ENCODE results near the gene CRYBG1. TPM values are rescaled to one million over a fixed set of nuclear protein-coding genes. Genes with fewer than 3 reads are reported as not detected.

The CRYBG1 gene
- total and polyA plus RNA-seq, 2 of the 13 experiments (the other 11 are each of a cell fraction or from before 2014, with no cell fraction given), result 10.1 to 21.9 TPM

DNA sequence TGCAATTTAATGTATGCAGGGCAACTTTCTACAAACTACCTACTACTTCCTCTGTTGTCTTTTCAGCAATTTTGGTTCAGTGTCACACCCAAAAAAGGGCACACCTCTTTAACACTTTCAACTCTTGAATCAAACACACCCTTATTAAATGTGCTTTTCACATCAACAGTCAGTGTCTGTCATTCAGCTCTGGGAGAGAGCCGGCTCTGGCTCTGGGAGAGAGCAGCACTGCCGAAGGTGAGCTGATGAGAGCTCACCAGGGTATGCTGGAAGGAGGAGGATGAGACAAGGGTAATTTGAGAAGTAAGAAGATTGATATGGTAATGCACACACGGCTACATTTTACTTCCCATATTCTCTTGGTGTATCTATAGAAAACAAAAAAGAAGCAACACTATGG is 134.5 kb downstream of the CRYBG1 start (continued):
- TF ChIP-seq, protein P1, sequence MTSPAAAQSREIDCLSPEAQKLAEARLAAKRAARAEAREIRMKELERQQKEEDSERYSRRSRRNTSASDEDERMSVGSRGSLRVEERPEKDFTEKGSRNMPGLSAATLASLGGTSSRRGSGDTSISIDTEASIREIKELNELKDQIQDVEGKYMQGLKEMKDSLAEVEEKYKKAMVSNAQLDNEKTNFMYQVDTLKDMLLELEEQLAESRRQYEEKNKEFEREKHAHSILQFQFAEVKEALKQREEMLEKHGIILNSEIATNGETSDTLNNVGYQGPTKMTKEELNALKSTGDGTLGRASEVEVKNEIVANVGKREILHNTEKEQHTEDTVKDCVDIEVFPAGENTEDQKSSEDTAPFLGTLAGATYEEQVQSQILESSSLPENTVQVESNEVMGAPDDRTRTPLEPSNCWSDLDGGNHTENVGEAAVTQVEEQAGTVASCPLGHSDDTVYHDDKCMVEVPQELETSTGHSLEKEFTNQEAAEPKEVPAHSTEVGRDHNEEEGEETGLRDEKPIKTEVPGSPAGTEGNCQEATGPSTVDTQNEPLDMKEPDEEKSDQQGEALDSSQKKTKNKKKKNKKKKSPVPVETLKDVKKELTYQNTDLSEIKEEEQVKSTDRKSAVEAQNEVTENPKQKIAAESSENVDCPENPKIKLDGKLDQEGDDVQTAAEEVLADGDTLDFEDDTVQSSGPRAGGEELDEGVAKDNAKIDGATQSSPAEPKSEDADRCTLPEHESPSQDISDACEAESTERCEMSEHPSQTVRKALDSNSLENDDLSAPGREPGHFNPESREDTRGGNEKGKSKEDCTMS (CRISPR knock-in tag; conservative IDR thresholded peaks at IDR 0.05), result no peak
- TF ChIP-seq KDM5B (CRISPR knock-in tag; IDR thresholded peaks at IDR 0.05; ENCODE audit: borderline replicate concordance), result no peak
- TF ChIP-seq, protein P2, sequence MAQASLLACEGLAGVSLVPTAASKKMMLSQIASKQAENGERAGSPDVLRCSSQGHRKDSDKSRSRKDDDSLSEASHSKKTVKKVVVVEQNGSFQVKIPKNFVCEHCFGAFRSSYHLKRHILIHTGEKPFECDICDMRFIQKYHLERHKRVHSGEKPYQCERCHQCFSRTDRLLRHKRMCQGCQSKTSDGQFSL (CRISPR knock-in tag; IDR thresholded peaks at IDR 0.05), result no peak

DNA sequence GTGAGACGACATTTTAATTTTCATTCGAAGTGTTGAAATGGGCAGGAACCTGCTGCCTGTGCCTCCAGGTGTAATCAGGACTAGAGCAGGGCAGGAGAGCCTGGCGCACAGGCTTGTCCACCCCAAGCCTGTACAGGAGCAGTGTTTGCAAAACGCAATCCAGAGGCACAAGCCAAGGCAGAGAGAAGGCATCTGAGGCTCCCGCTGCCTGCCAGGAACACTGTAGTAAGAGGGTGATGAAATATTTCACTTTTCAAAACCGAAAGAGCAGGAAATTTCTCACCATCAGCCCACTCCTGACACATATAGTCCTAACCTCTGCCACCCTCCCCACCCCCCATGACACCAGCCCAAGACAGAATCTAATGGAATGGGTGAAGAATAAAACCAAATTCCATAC is 136.3 kb downstream of the CRYBG1 start:
- Histone ChIP-seq H3K4me1 (ENCODE audit: insufficient read depth, low read length) (no peaks in the 10 kb centered on the region), H3K27me3 (ENCODE audit: control insufficient read depth in 1 of 2, insufficient read depth in 2 of 2, low read length in 2 of 2) (peaks cover 0 to 11% of the 10 kb centered on the region in 2 experiments; a peak in 2 of 5 replicates), H3K9ac (ENCODE audit: insufficient read depth, low read depth, low read length) (no peak overlapping the region), H3K4me2 (ENCODE audit: low read depth, low read length) (peak overlapping the region; percentile 65), H4K20me1 (ENCODE audit: insufficient read depth, low read length) (no peaks in the 10 kb centered on the region), H3K4me3 (replicated peaks in 1 of 3; ENCODE audit: insufficient read depth in 1 of 3, low read depth in 2 of 3, low read length in 3 of 3) (peak overlapping the region in 1 of 3 experiments; percentile 39; a peak in 2 of 6 replicates), H3K79me2 (ENCODE audit: insufficient read depth, low read length) (no peaks in the 10 kb centered on the region), H3K36me3 (replicated peaks in 1 of 2; ENCODE audit: control insufficient read depth in 1 of 2, insufficient read depth in 2 of 2, low read length in 2 of 2) (no peaks in the 10 kb centered on the region), H2AFZ (ENCODE audit: low read length) (peak overlapping the region; percentile 32), H3K27ac (ENCODE audit: extremely low read length, insufficient read depth, low read length) (no peak overlapping the region), H3K9me3 (ENCODE audit: low read length) (no peaks in the 10 kb centered on the region)
- DNase-seq (ENCODE audit: low spot score), result no peak
- WGBS (ENCODE audit: low lambda C conversion rate), result 5% methylated on average over 3 of the region's 6 CpGs
- peak; percentile 75 for ATAC-seq
- intact Hi-C loops (cut with micrococcal nuclease; ENCODE audit: unreplicated experiment) (no loop called here), in situ Hi-C loops (cut with HindIII; ENCODE audit: extremely low pct_ligation_motif_present, low pct_unique_long_range_greater_than_20kb) (no loop called here)
- ChIA-PET CTCF (ENCODE audit: low intra/inter-chr PET ratio, low total read pairs) (no interaction called here), POLR2A (no interaction called here)
- FAIRE-seq, result no peak
- BruUV-seq (replicated peaks), result no TSS peak
- TF ChIP-seq, protein P3, sequence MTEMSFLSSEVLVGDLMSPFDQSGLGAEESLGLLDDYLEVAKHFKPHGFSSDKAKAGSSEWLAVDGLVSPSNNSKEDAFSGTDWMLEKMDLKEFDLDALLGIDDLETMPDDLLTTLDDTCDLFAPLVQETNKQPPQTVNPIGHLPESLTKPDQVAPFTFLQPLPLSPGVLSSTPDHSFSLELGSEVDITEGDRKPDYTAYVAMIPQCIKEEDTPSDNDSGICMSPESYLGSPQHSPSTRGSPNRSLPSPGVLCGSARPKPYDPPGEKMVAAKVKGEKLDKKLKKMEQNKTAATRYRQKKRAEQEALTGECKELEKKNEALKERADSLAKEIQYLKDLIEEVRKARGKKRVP (CRISPR knock-in tag; IDR thresholded peaks at IDR 0.05), result peak in 1 of 2 experiments; percentile 22; a peak in 1 of 4 replicates
- TF ChIP-seq, protein P4, sequence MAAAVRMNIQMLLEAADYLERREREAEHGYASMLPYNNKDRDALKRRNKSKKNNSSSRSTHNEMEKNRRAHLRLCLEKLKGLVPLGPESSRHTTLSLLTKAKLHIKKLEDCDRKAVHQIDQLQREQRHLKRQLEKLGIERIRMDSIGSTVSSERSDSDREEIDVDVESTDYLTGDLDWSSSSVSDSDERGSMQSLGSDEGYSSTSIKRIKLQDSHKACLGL (CRISPR knock-in tag; IDR thresholded peaks at IDR 0.05), result no peak
- TF ChIP-seq ZBTB42 (CRISPR knock-in tag; IDR thresholded peaks at IDR 0.05) (no peak), NONO (IDR thresholded peaks at IDR 0.05) (no peak), NONO (CRISPR knock-in tag; conservative IDR thresholded peaks at IDR 0.05) (no peak)
